Natural killer cell treated with Interleukin-12 subunit alpha and Interleukin-12 subunit beta and Interleukin-15 and Interleukin-18, amount 100 ng/mL, for 72 hours (primary cell): ENCODE data around the gene HOXB8. TPM values are rescaled to one million over a fixed set of nuclear protein-coding genes. Genes with fewer than 3 reads are reported as not detected.

Experiments
- ATAC-seq, 2 donors: fragments of 150-1000 bp; cut with Tn5 transposase in 1 of 2; sonication (Bioruptor Pico), chemical (Tn5 transposase) in 1 of 2; 2 replicates each; pipeline ENCODE4 v1.10.0; 2021
- DNase-seq: peaks from one replicate; pipeline ENCODE4 v3.0.0; 2022; ENCODE audit warnings: low spot score
- H3K27ac Mint-ChIP-seq, 2 donors: 1 replicate in 1 of 2; 2 replicates in 1 of 2; pipeline ENCODE4 v1.8.0; 2022; ENCODE audit warnings: mixed read lengths in 2 of 2, mild to moderate bottlenecking in 1 of 2, moderate library complexity in 1 of 2
- H3K27me3 Mint-ChIP-seq, 2 donors: 1 replicate in 1 of 2; 2 replicates in 1 of 2; pipeline ENCODE4 v1.8.0; 2022; ENCODE audit warnings: mixed read lengths in 2 of 2
- H3K36me3 Mint-ChIP-seq: one replicate; pipeline ENCODE4 v1.8.0; 2022; ENCODE audit warnings: mixed read lengths
- H3K4me1 Mint-ChIP-seq, 2 donors: 1 replicate in 1 of 2; 2 replicates in 1 of 2; pipeline ENCODE4 v1.8.0; 2022; ENCODE audit warnings: low read depth in 2 of 2, mixed read lengths in 2 of 2, mild to moderate bottlenecking in 1 of 2
- H3K4me3 Mint-ChIP-seq: one replicate; pipeline ENCODE4 v1.8.0; 2022; ENCODE audit warnings: mixed read lengths
- H3K9me3 Mint-ChIP-seq: 2 replicates; pipeline ENCODE4 v1.8.0; 2022; ENCODE audit warnings: mixed read lengths
- total RNA-seq, 2 donors: library from RNA; stranded (reverse); gene quantifications; one replicate each; pipeline ENCODE4 v1.2.3, GENCODE V29; 2022

Gene HOXB8
- total RNA-seq, 2 donors from 2014 or later: not detected

DNA sequence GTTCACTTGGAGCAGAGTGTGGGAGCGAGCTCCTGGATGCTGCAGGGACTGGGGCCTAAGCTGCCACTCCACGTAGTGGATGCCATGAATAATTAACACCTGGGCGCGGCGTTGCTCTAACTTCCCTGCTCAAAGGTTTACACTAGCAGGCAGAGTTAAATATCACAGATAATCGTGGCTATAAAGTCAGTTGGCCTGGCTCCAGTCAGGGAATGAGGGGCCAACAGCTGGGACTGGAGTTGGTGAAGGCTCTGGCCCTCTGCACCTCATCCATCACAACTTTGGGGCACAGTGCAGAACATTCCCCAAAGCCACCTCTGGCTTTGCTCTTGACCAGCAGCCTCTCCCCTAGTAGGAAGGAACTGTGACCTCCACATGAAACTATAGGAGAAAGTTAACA lies 47.9 kb downstream of the HOXB8 start:
- peaks cover 0 to 2% of the 10 kb centered on the region in 2 donors for H3K27me3 Mint-ChIP-seq
- H3K27ac Mint-ChIP-seq: no peak overlapping the region
- ATAC-seq (no peak), DNase-seq (no peak)
- no peak overlapping the region for H3K4me3 Mint-ChIP-seq
- H3K36me3 Mint-ChIP-seq: no peaks in the 10 kb centered on the region
- no peaks in the 10 kb centered on the region for H3K9me3 Mint-ChIP-seq
- H3K4me1 Mint-ChIP-seq: peaks cover 0 to 23% of the 10 kb centered on the region in 2 donors

DNA sequence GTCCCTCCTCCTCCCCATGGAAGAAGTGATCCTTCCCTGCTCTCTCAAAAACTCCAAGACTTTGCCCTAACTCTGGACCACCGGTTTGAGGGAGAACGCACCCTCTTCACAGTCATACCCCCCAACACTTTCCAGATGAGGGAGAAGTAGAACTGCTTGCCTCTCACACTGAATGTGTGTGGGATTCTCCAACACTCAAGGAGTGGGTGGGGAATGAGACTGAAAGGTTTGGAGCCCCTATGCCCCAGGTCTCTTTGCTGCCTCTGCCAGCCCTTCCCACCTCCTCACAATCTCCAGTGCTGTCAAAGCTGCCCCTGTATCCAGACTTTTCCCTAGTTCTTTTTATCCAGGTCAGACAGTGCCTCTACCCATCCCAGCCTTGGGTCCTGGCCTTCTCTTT lies 48.4 kb downstream of the HOXB8 start:
- Mint-ChIP-seq H3K4me1 (peaks cover 3 to 25% of the 10 kb centered on the region in 2 donors), H3K9me3 (no peaks in the 10 kb centered on the region), H3K27ac (no peak overlapping the region), H3K27me3 (peaks cover 0 to 2% of the 10 kb centered on the region in 2 donors), H3K4me3 (no peak overlapping the region), H3K36me3 (no peaks in the 10 kb centered on the region)
- ATAC-seq (no peak), DNase-seq (no peak)

DNA sequence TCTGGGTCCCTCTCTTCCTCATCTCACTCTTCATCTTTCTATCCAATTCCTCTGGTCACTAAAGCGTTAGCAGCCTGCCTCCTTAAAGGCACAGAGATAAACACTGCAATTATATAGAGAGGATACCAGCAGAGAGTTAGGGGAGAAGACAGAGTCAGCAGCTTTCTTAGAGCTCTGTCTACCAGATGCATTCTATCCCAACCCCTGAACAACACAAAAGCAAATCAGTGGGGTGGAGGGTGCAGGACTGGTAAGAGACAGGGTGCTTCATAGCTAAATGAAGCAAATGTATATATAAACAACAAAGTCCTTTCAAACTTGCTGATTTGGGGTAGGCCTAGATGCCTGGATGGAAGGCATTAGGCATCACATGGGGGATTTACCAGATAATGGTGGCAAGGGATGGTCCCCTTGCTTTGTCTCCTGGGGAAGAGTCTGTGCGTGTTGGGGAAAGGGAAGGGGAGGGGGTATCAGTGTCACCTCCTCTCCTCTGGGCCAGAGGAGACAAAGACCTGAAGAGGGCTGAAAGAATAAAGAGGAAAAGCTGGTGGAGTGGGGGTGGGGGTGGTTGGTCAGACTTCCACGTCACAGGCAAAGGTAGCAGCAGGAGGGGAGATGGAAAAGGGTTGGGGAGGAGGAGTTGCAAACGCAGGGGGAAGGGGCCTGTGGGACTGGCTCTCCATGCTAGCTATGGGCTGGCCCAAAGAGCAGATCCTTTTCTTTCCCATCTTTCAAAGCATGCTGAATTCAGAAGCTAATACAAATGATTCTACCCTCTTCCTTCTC lies 49.0 kb downstream of the HOXB8 start:
- H3K36me3 Mint-ChIP-seq: no peaks in the 10 kb centered on the region

DNA sequence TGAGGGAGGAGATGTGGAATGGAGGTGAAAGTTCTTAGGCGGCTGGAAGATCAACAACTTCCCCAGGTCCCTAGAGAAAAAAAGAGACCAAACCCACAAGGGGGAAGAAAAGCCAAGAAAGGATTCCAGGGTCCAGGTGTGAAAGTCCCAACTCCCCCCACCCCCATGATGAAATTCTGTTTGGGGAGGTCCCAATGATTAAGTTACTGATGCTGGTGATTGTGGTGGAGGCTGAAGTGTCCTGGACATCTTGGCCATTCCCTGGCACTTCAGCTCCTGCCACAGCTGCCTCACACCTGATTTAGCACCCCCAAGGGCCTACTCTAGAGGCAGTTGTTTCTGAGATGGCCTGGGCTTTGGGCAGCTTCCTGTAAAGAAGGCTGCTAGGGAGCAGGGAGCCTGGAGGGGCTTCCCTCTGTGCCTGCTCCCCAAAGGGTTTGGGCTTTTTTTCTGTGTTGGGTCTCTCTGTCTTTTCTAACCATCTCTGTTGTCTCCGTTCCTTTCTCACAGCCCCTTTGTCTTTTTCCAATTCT lies 50.0 kb downstream of the HOXB8 start:
- peaks cover 0 to 2% of the 10 kb centered on the region in 2 donors for H3K27me3 Mint-ChIP-seq
- no peak overlapping the region for H3K27ac Mint-ChIP-seq
- no peaks in the 10 kb centered on the region for H3K36me3 Mint-ChIP-seq

More for the DNA sequence above, 49.0 kb downstream of the HOXB8 start:
- no peaks in the 10 kb centered on the region for H3K9me3 Mint-ChIP-seq
- ATAC-seq (no peak), DNase-seq (no peak)
- no peak overlapping the region for H3K27ac Mint-ChIP-seq
- H3K4me3 Mint-ChIP-seq: no peak overlapping the region
- peaks cover 0 to 2% of the 10 kb centered on the region in 2 donors for H3K27me3 Mint-ChIP-seq
- peaks cover 9 to 30% of the 10 kb centered on the region in 2 donors for H3K4me1 Mint-ChIP-seq

DNA sequence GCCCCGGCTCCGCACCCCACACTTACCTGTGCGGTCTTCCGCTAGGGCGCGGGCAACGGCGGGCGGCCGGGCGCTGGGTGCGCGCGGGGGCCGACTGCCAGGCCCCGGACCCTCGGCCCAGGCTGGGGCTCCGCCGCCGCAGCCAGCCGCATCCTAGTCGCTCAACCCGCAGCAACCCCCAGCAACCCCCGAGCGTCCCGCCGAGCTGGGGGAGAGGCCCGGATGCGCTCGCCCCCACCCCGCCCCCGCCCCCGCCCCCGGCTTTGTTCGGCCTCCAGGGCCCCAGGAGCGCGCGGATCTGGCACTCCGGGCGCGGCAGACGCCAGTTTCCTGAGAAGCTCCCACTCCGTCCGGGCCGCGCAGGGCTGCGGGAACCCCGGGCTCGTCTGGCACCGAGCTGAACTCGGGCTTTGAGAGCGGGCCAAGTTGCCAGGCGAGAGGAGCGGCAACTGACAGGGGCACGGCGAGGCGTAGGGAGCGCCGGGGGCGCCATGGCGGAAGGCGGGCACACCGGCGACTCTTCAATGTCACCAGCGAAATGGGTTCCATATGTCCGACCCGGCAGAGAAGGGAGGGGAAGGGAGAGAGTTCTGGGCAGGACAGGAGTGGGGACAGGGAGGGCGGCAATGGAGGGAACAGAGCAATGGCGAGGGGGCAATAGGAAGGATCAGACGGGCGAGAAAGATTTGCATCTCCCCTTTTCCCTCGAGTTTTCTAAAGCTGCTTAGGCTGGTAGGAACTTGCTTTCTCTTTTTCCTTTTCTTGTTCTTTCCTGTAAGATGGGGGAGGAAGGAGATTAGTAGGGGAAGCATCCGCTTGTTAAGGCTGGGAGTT lies 50.7 kb downstream of the HOXB8 start:
- Mint-ChIP-seq H3K9me3 (no peaks in the 10 kb centered on the region), H3K27me3 (peaks cover 0 to 2% of the 10 kb centered on the region in 2 donors), H3K4me3 (no peak overlapping the region), H3K4me1 (peaks cover 11 to 35% of the 10 kb centered on the region in 2 donors), H3K27ac (no peak overlapping the region), H3K36me3 (no peaks in the 10 kb centered on the region)
- ATAC-seq (peak; percentile 36 to 55), DNase-seq (no peak)

More for the DNA sequence above, 50.0 kb downstream of the HOXB8 start:
- Mint-ChIP-seq H3K4me1 (peaks cover 11 to 35% of the 10 kb centered on the region in 2 donors), H3K4me3 (no peak overlapping the region), H3K9me3 (no peaks in the 10 kb centered on the region)
- no peak for DNase-seq
- ATAC-seq: no peak

DNA sequence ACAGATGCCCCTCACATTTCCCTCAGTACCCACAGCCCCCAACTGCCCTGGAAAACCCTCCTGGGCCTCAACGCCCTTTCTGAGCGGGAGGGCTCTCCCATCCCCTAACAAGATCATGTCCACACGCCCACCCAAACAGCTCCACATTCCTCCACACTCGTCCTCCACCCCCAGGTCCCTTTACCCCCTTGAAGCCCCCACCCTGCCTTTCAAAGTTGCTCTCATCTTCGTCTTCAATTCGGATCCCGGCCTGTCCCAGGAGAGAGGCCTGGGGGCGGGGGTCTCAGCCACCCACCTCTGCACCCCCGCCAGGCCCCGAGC lies 51.3 kb downstream of the HOXB8 start:
- Mint-ChIP-seq H3K27ac (no peak overlapping the region), H3K27me3 (peaks cover 0 to 2% of the 10 kb centered on the region in 2 donors), H3K9me3 (no peaks in the 10 kb centered on the region), H3K4me1 (peaks cover 11 to 35% of the 10 kb centered on the region in 2 donors), H3K36me3 (no peaks in the 10 kb centered on the region), H3K4me3 (no peak overlapping the region)
- no peak for ATAC-seq
- DNase-seq: no peak

DNA sequence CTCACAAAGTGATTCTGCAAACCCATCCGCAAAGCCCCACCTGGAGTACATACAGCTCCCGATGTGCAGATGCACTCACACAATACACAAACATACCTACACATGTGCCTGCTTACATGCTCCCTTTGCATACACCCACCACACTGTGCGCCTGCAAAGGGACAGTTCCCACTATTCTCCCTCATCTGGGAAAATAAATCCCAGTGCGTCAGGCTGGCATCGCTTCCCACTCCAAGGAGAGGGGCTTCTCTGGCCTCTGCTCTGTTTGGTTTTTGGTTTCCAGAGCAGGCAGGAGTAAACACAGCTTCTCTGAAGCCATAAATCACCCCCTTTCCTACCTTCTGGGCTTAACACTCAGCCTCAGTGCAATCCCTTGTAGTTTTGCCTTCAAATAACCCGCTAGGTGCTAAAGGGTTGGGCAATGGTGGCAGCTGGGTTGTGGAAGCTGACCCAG lies 51.7 kb downstream of the HOXB8 start:
- DNase-seq (no peak), ATAC-seq (no peak)
- Mint-ChIP-seq H3K9me3 (no peaks in the 10 kb centered on the region), H3K4me1 (peaks cover 11 to 33% of the 10 kb centered on the region in 2 donors), H3K27ac (no peak overlapping the region), H3K4me3 (no peak overlapping the region), H3K36me3 (no peaks in the 10 kb centered on the region), H3K27me3 (peaks cover 0 to 2% of the 10 kb centered on the region in 2 donors)

DNA sequence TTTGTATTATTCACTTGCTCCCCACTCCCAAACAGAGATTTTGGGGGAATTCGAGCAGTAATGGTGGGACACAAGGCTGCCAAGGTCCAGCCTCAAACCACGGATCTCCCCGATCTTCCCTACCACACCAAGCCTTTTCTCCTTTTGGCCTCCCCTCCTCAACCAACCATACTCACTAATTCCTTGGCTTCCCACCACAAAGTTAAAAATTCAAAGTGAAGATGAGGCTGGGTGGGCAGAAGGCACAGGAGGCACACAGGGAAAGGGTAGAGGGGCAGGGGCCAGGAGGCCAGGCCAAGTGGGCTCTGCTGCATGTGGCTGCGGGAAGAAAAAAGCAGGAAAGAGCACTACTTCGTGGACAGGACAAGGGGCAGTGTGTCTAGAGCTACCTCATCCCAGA lies 52.2 kb downstream of the HOXB8 start:
- no peaks in the 10 kb centered on the region for H3K36me3 Mint-ChIP-seq
- H3K4me3 Mint-ChIP-seq: no peak overlapping the region
- H3K4me1 Mint-ChIP-seq: peaks cover 11 to 31% of the 10 kb centered on the region in 2 donors
- DNase-seq: no peak
- H3K9me3 Mint-ChIP-seq: no peaks in the 10 kb centered on the region
- ATAC-seq: no peak
- H3K27me3 Mint-ChIP-seq: peaks cover 0 to 2% of the 10 kb centered on the region in 2 donors
- H3K27ac Mint-ChIP-seq: no peak overlapping the region

Other genes starting within 250 kb of the HOXB8 start
- 10 to 100 TPM; 40.9 to 44.9 TPM for gene SKAP1, start 185.1 kb downstream of the HOXB8 start, total RNA-seq
- gene HOXB1, start 84.3 kb downstream of the HOXB8 start, total RNA-seq: not detected
- gene HOXB2, start 70.2 kb downstream of the HOXB8 start, total RNA-seq: 10 to 100 TPM; 20.8 to 30.0 TPM
- 1 to 10 TPM; 6.9 to 8.2 TPM for gene HOXB4, start 36.9 kb downstream of the HOXB8 start, total RNA-seq
- gene HOXB3, start 25.1 kb downstream of the HOXB8 start, total RNA-seq: 10 to 100 TPM in 1 of 2 donors, 1 to 10 TPM in 1; 9.0 to 15.4 TPM
- gene HOXB5, start 21.5 kb downstream of the HOXB8 start, total RNA-seq: under 1 TPM in 1 of 2 donors, not detected in 1; 0.70 TPM
- gene HOXB6, start 10.3 kb downstream of the HOXB8 start, total RNA-seq: 1 to 10 TPM; 1.9 to 2.2 TPM
- 1 to 10 TPM; 1.1 to 2.7 TPM for gene HOXB7, start 4.3 kb downstream of the HOXB8 start, total RNA-seq
- gene HOXB9, start 11.1 kb upstream of the HOXB8 start, total RNA-seq: 1 to 10 TPM in 1 of 2 donors, under 1 TPM in 1; 0.78 to 2.7 TPM
- gene PRAC1, start 107.2 kb upstream of the HOXB8 start, total RNA-seq: not detected
- not detected for gene PRAC2, start 107.9 kb upstream of the HOXB8 start, total RNA-seq
- gene HOXB13, start 113.5 kb upstream of the HOXB8 start, total RNA-seq: not detected
- gene TTLL6, start 201.9 kb upstream of the HOXB8 start, total RNA-seq: not detected
- gene CALCOCO2, start 215.7 kb upstream of the HOXB8 start, total RNA-seq: 100 to 1,000 TPM; 118 to 166 TPM